Left kidney (tissue), 2 donors: ENCODE measurements around the gene RNF220. TPM values are rescaled to one million over a fixed set of nuclear protein-coding genes. Genes with fewer than 3 reads are reported as not detected.

ENCODE experiments used
- DNase-seq: peaks from one replicate; pipeline ENCODE4 v3.0.0-alpha.2; 2013
- polyA plus RNA-seq: library from polyadenylated mRNA; unstranded; fragments of 120-200 nt; gene quantifications from one replicate; pipeline ENCODE4 v1.2.1, GENCODE V29; 2013; ENCODE audit not compliant: insufficient read length

The RNF220 gene
- polyA plus RNA-seq, 1 donor: 80.5 TPM

- no peak for DNase-seq
Observed at GRCh38 chr1:44611419-44611818, 206.4 kb downstream of the RNF220 start.

GRCh38 chr1:44611866-44612265 is 206.8 kb downstream of the RNF220 start:
- no peak for DNase-seq

DNA sequence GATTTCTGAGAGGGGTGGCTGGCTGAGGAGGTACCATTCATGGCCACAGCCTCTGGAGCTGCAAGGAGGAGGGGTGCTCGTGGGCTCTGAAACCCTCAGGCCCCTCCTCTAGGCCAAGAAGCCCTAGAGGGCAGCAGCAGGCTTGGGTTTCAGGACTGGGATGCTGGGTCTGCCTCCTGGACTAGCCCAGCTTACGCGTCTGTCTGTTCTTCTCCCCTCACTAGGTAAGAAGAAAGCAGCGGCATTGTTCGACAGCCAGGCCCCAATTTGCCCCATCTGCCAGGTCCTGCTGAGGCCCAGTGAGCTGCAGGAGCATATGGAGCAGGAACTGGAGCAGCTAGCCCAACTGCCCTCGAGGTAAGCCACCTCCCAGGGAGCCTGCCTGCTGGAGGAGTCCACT is 208.9 kb downstream of the RNF220 start:
- DNase-seq: no peak

DNA sequence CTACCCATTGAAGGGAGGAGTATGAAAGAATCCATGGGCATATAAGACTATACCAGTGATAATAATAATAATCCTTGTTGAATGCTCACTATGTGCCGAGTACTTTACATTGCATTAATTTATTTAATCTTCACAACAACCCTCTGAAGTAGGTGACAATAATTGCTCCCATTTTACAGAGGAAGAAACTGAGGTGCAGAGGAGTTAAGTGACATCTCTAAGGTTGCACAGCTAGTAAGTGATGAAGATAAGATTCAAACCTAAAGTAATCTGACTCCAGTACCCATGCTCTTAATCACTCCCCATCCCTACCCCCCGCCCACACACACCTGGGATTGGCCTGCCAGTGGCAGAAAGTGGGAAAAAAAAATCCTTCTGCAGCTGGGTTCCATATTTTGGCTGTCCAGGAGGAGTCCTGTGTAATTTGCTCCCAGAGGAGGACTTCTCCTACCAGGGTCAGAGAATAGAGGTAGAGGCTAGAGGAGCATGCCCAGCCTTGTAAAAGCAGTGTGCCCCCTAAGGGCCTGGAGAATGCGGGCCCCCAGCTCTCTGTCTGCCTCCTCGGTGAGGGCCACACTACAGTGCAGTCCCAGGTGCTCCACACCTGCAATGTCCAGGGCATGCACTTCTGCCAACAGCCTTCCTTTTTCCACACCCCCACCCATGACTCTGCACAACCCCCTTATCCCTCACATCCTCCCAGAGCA is 211.4 kb downstream of the RNF220 start:
- no peak for DNase-seq

DNA sequence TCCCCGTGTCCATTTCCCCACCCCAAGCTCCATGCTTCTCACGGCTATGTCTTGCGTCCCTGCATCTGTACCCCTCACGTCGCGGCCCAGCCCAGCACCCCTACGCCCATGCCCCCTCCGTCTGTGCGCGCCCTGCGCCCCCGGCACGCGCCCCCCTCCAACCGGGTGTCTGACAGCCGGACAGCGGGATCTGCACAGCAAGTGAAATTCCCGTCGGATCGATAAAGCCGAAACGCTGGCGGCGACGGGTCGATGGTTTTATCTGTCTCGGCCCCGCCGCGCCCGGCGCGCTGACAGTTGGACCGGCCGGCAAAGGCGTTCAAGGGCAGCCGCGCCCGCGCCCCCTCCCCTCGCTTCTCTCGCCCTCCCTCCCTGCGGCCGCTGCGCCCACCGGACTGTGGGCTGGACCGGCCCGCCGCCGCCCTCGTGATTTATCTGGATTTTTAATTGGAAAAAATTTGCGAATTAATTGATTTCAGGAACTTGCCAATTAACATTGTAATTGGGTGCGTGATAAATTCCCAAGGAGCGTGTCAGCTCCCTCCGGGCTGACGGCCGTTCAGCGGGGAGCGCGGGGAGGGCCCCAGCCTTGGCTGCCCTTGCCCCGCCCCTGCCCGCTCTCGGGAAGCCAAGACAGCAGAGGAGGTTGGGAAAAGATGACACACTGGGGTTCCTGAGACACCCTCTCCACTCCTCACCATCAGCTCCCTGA is 212.1 kb downstream of the RNF220 start:
- no peak for DNase-seq

DNA sequence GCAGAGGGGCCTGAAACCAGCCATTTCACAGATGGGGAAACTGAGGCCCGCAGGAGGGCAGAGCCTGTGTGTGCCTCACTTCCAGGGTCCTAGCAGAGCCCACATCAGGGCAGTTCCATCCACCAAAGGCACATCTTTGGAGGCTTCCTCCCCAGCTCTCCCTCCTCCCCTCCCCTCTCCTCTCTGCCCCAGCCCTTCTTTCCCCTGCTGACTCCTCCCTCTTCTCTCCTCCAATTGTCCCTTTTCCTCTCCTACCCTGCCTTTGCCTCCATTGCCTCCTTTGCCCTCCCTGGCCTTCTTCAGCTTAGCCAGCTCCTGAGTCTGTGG is 212.6 kb downstream of the RNF220 start:
- no peak for DNase-seq

- DNase-seq: peak; percentile 77
Observed at GRCh38 chr1:44619261-44619900, 214.3 kb downstream of the RNF220 start.

- no peak for DNase-seq
Observed at GRCh38 chr1:44620072-44620471, 215.0 kb downstream of the RNF220 start.

DNA sequence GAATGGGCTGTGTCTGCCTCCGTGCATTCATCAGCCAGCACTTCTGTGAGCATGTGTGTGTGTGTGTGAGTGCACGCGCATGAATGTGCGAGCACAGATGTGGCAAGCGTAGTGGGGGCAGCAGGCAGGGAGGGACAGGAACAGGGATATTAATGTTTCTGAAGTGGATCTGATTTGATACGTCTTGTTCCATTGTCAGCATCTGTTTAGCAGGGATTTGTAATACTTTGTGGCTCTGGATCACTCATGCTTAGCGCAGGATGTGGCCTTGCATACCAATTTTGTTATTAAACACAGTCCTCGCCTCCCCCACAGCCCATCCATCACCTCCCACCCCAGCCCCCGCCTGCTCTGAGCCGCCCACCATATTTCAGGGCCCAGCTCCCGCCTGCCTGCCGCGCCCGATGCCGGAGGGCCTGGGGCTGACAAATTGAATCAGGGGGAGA is 216.8 kb downstream of the RNF220 start:
- peak; percentile 59 for DNase-seq

GRCh38 chr1:44624268-44624901 is 219.3 kb downstream of the RNF220 start:
- DNase-seq: no peak

- DNase-seq: no peak
Observed at GRCh38 chr1:44625348-44625747, 220.3 kb downstream of the RNF220 start.

DNA sequence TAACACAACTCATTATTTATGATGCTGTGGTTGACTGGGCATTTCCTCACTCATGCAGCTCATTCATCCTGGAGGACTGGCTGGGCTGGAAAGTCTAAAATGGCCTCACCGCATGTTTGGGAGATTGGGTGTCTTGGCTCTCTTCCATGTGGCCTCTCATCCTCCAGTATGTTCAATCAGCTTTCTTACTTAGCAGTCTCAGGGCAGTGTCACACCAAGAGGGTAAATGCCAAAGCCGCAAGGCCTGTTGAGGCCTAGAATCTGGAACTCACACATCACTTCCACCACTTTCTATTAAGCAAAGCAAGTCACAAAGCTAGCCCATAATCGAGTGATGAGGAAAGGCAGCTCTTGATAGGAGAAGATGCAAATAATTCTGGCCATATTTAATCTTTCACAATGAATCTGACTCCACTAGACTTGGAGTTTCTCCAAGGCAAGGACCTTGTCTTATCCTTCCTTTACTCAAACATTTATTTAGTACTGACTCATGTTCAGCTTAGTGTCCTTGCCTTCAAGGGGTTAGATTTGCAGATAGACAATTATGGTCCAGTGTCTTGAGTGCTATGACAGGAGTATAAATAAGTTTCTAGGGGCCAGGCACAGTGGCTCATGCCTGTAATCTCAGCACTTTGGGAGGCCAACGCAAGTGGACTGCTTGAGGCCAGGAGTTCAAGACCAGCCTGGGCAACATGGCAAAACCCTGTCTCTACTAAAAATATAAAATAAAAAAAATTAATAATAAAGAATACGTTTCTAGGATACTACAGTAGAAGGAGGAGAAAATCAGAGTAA is 224.1 kb downstream of the RNF220 start:
- DNase-seq: no peak

DNA sequence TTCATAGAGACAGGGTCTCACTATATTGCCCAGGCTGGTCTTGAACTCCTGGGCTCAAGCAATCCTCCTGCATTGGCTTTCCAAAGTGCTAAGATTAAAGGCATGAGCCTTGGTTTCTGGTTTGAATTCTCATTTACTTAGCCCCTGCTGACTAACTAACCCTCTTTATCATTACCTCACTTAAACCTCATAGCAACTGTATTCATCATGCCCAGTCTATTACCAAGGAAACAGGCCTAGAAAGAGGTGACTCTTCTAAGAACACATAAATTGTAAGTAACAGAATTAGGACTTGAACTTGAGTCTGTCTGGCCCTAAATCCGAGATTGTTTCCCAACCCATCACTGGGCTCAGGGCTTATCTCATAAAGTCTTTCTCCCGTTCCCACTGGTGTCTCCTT is 225.1 kb downstream of the RNF220 start:
- no peak for DNase-seq

DNA sequence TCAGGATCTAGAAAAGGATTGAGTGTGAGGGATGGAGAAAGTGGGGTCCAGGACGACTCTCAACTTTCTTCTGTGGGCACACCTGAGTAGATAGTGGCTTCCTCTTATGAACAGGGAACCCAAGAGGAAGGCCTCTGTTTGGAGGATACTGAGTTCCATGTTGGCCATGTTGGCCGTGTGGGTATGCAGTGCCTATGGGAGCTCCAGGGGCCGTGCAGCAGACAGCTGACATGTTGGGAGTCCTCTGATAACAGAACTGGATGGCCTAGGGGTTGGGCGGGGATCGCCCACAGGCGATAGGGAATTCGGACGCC is 226.2 kb downstream of the RNF220 start:
- no peak for DNase-seq

DNA sequence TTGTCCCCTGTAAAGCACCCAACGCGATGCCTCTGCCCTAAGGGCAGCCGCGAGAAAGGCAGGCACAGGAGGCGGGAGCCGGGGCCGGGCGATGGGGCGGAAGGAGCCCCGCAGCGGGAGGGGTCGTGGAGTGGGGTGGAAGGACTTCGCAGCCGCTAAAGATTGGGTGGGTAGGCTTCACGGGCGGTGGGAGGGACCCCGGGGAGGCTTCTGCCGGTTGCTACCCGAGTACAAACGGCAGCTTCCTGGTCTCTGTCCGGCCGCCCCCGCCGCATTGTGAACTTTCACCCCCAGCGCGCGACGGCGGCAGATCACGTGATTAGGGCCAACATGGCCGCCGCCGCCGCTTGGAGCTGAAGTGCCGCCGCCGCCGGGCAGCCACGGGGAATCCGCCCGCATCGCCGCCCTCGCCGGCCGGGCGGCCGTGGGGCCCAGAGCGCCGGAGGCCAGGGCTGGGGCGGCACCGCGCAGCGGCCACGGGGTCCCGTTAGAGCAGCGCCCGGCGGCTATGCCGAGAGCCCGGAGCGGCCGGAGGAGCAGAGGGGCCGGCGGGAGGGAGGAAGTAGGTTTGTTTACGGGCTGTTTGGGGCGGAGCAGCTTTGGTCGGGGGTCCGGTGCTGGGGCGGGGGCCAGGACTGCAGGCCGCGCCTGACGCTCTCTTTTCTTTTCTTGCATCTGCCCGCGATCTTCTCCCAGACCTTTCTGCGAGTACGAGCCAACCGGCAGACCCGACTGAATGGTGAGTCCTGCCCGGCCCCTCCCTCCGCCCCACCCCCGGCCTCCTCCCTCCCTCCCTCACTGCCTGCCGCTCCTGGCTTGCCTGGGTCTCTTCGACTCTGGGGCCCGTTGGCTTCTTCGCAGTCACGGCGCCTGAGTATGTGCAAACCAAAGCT is 226.8 kb downstream of the RNF220 start:
- DNase-seq: peak; percentile 84

DNA sequence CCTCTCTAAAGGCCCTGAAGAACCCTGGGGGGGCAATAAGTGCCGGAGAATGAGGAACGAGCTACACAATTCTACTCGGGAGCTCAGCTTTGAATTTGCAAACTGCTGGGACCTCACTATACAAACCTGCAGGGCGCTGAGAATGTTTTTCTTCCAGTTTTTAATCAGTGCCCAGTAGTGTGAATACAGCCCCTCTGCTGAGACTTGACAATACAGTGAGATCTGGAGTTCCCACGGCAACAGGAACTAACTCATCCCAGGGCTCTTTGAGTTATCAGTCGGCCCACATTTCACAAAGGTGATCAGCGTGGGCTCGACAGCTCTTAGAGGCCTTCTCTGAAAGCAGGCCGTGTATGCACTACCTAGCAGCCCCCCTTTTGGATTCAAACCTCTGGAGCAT is 227.5 kb downstream of the RNF220 start:
- no peak for DNase-seq

GRCh38 chr1:44634606-44635189 is 229.6 kb downstream of the RNF220 start:
- DNase-seq: no peak

DNA sequence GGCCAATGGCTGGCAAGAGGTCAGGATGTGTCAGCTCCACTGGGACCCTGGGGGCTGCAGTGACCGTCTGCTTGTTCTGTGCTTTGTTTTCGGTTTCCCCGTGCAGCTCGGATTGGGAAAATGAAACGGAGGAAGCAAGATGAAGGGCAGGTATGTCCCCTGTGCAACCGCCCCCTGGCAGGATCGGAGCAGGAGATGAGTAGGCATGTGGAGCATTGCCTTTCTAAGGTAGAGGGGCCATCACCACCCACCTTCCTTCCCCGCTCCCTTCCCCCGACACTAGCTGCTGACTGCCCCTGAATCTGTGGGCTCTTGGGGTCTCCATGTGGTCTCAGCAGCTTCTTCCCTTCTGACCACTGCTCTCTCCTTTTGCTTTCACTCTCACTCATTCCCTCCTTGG is 230.4 kb downstream of the RNF220 start:
- no peak for DNase-seq

GRCh38 chr1:44636083-44636687 is 231.1 kb downstream of the RNF220 start:
- DNase-seq: no peak
